Brain microvascular endothelial cell (primary cell): ENCODE data around the gene SHQ1.
A peak's percentile ranks its signal among the peaks of the same experiment; 100 is the strongest.

Source experiments
- DNase-seq: peaks from one replicate; pipeline ENCODE4 v3.0.0-alpha.2; 2020
- H3K27ac ChIP-seq: fragments of 250-450 bp; sonication (Bioruptor Pico); 2 replicates; pipeline ENCODE4 v1.5.1; 2020; ENCODE audit warnings: mild to moderate bottlenecking, moderate library complexity
- H3K27me3 ChIP-seq: fragments of 250-450 bp; sonication (Bioruptor Pico); replicated peaks from 2 replicates; pipeline ENCODE4 v1.5.1; 2020; ENCODE audit warnings: mild to moderate bottlenecking
- H3K36me3 ChIP-seq: fragments of 250-450 bp; sonication (Bioruptor Pico); replicated peaks from 2 replicates; pipeline ENCODE4 v1.5.1; 2020; ENCODE audit warnings: mild to moderate bottlenecking
- H3K4me3 ChIP-seq: 2 replicates; pipeline ENCODE4 v1.5.1; 2011; ENCODE audit warnings: low read depth, mild to moderate bottlenecking, control low read depth, low read length, moderate library complexity
- in situ Hi-C: cut with HindIII; loops from 2 replicates; pipeline ENCODE4 v1.10.0; 2017; ENCODE audit warnings: low sequenced_read_pairs, low pct_ligation_motif_present
- TF ChIP-seq, protein P1 (sequence below): IDR thresholded peaks from 2 replicates; pipeline ENCODE4 v1.5.1; 2011; ENCODE audit warnings: low read depth, mild to moderate bottlenecking, moderate library complexity, low read length, control low read depth, inconsistent platforms; ENCODE audit errors: missing control alignments

Gene SHQ1

DNA sequence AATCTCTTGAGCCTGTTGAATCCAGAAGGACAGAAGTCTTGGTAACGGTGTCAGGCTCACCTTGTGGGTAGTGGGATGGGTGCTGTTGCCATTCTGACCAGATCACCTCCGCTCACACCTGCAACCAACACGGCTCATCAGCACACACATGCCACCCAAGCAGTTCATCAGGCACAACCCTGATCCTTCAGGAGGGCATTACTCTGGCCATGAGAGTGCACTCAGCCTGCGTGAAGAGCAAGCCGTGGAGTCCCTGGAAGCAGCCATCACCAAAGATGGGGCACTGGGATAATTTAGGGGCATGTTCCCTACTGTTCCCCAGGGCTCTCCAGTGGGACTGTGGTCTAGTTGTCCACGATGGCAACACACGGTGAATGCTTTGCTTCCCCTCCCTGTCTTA, 120.5 kb downstream of the SHQ1 start:
- TF ChIP-seq, protein P1, sequence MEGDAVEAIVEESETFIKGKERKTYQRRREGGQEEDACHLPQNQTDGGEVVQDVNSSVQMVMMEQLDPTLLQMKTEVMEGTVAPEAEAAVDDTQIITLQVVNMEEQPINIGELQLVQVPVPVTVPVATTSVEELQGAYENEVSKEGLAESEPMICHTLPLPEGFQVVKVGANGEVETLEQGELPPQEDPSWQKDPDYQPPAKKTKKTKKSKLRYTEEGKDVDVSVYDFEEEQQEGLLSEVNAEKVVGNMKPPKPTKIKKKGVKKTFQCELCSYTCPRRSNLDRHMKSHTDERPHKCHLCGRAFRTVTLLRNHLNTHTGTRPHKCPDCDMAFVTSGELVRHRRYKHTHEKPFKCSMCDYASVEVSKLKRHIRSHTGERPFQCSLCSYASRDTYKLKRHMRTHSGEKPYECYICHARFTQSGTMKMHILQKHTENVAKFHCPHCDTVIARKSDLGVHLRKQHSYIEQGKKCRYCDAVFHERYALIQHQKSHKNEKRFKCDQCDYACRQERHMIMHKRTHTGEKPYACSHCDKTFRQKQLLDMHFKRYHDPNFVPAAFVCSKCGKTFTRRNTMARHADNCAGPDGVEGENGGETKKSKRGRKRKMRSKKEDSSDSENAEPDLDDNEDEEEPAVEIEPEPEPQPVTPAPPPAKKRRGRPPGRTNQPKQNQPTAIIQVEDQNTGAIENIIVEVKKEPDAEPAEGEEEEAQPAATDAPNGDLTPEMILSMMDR: no peak
- H3K36me3 ChIP-seq: no peaks in the 10 kb centered on the region
- no peak overlapping the region for H3K27ac ChIP-seq
- H3K27me3 ChIP-seq: no peaks in the 10 kb centered on the region
- no peak for DNase-seq
- in situ Hi-C loops: no loop called here
- H3K4me3 ChIP-seq: no peak overlapping the region

DNA sequence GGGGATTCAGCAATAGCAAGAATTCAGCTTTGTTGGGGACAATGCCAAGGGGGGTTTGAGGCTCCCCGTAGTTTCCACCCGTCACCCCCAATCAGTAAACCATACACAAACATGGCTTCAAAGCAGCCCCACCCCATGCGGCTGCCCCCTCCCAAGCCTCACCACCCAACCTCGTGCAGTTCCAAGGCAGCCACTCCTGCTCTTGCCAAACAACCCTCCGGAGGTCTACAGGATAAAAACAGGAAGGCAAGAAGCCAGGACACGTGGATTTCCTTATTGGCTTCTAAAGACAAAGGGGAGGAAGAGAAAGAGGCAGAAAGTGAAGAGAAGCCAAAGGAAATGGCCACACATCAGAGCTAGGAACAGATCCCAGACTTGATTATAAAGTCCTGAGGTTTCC, 121.1 kb downstream of the SHQ1 start:
- H3K27ac ChIP-seq: no peak overlapping the region
- no peak for DNase-seq
- no peak overlapping the region for H3K4me3 ChIP-seq
- in situ Hi-C loops: no loop called here
- TF ChIP-seq, protein P1: no peak
- no peaks in the 10 kb centered on the region for H3K36me3 ChIP-seq
- no peaks in the 10 kb centered on the region for H3K27me3 ChIP-seq

DNA sequence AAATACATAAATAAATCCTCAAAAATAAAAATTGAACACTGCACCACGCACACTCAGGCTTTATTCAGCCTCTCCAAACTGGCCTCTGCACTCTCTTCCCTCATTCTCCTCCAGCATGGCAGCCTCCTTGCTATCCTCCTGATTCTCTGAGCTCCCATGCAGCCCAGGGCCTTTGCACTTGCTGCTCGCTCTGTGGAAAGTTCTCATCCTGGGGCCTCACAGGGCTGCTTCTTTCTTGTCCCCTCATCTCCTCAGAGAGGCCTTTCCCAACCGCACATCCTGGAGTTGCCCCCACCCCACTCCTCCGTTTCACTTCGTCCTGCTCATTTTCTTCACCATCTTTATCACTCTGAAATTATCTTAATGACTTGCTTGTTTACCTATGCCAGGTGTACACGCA, 123.0 kb downstream of the SHQ1 start:
- in situ Hi-C loops: no loop called here
- Histone ChIP-seq H3K36me3 (no peaks in the 10 kb centered on the region), H3K27ac (no peak overlapping the region), H3K4me3 (no peak overlapping the region), H3K27me3 (no peaks in the 10 kb centered on the region)
- TF ChIP-seq, protein P1: no peak
- DNase-seq: no peak

DNA sequence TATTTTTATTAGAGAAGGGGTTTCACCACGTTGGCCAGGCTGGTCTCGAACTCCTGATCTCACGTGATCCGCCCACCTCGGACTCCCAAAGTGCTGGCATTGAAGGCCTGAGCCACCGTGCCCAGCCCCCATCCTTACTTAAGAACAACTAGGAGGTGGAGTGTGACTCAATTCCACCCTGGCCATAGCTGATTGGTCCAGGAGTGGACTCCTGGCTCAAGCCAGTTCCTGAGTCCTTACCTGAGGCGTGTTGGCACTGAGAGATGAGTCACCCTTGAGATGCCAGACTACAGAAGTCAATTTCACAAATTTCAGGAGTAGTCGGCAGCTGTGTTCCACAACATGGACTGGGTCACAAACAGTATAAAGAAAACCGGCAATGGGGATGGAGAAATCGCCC, 124.2 kb downstream of the SHQ1 start:
- no peak overlapping the region for H3K27ac ChIP-seq
- DNase-seq: no peak
- in situ Hi-C loops: no loop called here
- TF ChIP-seq, protein P1: no peak
- H3K36me3 ChIP-seq: no peaks in the 10 kb centered on the region
- no peak overlapping the region for H3K4me3 ChIP-seq
- H3K27me3 ChIP-seq: no peaks in the 10 kb centered on the region

DNA sequence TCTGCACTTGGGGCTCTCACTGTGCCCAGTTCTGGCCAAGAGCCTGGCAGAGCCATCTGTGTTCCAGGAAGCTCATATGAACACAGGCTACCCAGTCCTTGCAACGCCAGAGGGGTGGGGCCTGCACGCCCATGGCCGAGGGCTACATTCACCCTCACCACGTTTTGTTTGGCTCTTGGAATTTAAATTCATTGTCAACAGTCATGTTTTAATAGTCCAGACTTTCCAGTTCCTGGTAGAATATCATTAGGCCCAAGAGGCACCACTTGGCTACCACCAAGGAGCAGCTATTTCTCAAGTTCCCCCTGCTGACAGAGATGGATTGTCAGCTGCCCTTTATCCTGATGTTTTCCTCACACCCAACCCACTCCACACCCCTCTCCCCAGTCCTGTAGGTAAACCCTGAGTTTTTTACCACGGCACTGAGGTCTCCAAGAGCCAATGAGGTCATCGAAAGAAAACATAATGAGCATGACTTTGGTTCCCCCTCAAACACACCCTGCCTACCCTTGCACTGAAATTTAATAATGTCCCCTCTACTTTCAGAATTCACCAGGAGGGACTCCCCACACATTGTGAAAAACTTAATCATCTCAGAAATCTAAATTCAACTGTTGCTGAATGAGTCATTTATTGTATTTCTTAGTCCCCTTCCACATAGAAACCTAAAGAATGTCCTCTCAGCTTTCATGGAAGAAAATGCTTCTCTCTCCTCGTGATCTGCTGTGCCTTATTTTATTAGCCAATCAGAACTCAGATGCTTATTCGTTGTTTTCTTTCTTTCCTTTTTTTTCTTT, 125.1 kb downstream of the SHQ1 start:
- Histone ChIP-seq H3K27ac (no peak overlapping the region), H3K4me3 (no peak overlapping the region), H3K36me3 (no peaks in the 10 kb centered on the region), H3K27me3 (no peaks in the 10 kb centered on the region)
- DNase-seq: peak; percentile 49
- TF ChIP-seq, protein P1: no peak
- in situ Hi-C loops: no loop called here
